HG03196 (cell line): ENCODE results near the gene CFAP107.

Experiments
- ATAC-seq: cut with Tn5 transposase; IDR thresholded peaks from one replicate; pipeline ENCODE4 v1.9.1; 2021; ENCODE audit not compliant: unreplicated experiment

CFAP107 gene

GRCh38 chr1:12739613-12740012, 6.4 kb upstream of the CFAP107 start:
- no peak for ATAC-seq

GRCh38 chr1:12741946-12742345, 4.1 kb upstream of the CFAP107 start:
- ATAC-seq: no peak

GRCh38 chr1:12745126-12745991, 641 bp upstream of the CFAP107 start:
- ATAC-seq: no peak

GRCh38 chr1:12748778-12749355, 2.9 kb downstream of the CFAP107 start:
- ATAC-seq: no peak

- ATAC-seq: no peak
Observed at GRCh38 chr1:12754738-12755137, 8.7 kb downstream of the CFAP107 start.

- no peak for ATAC-seq
Observed at GRCh38 chr1:12756273-12756672, 10.3 kb downstream of the CFAP107 start.

- no peak for ATAC-seq
Observed at GRCh38 chr1:12756768-12757413, 10.9 kb downstream of the CFAP107 start.

- ATAC-seq: no peak
Observed at GRCh38 chr1:12757836-12758235, 11.8 kb downstream of the CFAP107 start.

GRCh38 chr1:12760256-12760795, 14.3 kb downstream of the CFAP107 start:
- no peak for ATAC-seq

- ATAC-seq: no peak
Observed at GRCh38 chr1:12761781-12762180, 15.8 kb downstream of the CFAP107 start.

GRCh38 chr1:12762766-12763165, 16.8 kb downstream of the CFAP107 start:
- ATAC-seq: no peak

- ATAC-seq: no peak
Observed at GRCh38 chr1:12763479-12763878, 17.5 kb downstream of the CFAP107 start.

GRCh38 chr1:12764016-12764415, 18.0 kb downstream of the CFAP107 start:
- ATAC-seq: no peak

GRCh38 chr1:12769031-12769430, 23.0 kb downstream of the CFAP107 start:
- ATAC-seq: no peak

- ATAC-seq: no peak
Observed at GRCh38 chr1:12769976-12770505, 24.0 kb downstream of the CFAP107 start.

GRCh38 chr1:12770620-12771019, 24.6 kb downstream of the CFAP107 start:
- no peak for ATAC-seq

GRCh38 chr1:12771186-12771585, 25.2 kb downstream of the CFAP107 start:
- ATAC-seq: no peak

- no peak for ATAC-seq
Observed at GRCh38 chr1:12772520-12772919, 26.5 kb downstream of the CFAP107 start.

- no peak for ATAC-seq
Observed at GRCh38 chr1:12773438-12773837, 27.4 kb downstream of the CFAP107 start, which contains the start of gene PRAMEF12. TSS of gene PRAMEF12 (plus strand) at chr1:12773738. CDS start at chr1:12774868, 1,130 bp downstream.

GRCh38 chr1:12774801-12775345, 28.9 kb downstream of the CFAP107 start:
- no peak for ATAC-seq

GRCh38 chr1:12775443-12775842, 29.4 kb downstream of the CFAP107 start:
- no peak for ATAC-seq
